Measurements from ENCODE around the gene MAGI3. TPM values are rescaled to one million over a fixed set of nuclear protein-coding genes. Genes with fewer than 3 reads are reported as not detected.

The MAGI3 gene
- total RNA-seq, 4 donors from 2014 or later, result 2.8 to 4.1 (median 4.0) TPM

DNA sequence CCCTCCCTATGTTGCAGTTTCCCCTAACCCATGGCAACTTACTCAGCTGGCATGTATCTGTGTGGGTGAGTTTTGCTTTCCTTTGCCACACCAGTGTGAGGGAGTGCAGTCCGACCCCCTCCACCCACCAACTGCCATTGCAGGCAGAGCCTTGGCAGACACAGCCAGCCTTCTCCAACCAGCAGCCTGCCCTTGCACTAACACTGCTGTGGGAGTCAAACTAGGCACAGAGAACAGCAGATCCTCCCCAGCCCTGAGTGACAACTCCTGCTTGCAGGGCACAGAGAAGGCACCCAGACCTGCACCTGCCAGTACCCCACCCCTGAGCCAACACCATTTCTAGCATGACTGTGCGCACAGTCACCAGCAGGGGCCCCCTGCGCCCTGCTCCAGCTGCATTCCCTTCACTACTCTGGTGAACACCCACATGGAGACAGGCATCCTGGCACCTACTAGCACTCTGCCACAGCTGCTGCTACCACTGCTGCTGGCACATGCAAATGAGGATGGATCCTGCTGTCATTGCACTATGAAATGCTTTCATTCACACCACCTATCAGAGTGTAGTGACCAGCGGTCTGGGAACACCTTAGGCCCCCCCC, 98.4 kb downstream of the MAGI3 start:
- Histone ChIP-seq H3K36me3 (no peaks in the 10 kb centered on the region), H3K27me3 (no peaks in the 10 kb centered on the region), H3K4me3 (no peak overlapping the region), H3K27ac (no peak overlapping the region), H3K4me1 (no peaks in the 10 kb centered on the region), H3K9me3 (peaks cover 0 to 3% (median 0%) of the 10 kb centered on the region in 3 donors)
- intact Hi-C loops (cut with DNase I; ENCODE audit: low total_unique reads) (no loop called here), in situ Hi-C loops (cut with MboI; ENCODE audit: low sequenced_read_pairs in 4 of 4) (no loop called here)
- DNase-seq, result no peak
- TF ChIP-seq, protein P1, sequence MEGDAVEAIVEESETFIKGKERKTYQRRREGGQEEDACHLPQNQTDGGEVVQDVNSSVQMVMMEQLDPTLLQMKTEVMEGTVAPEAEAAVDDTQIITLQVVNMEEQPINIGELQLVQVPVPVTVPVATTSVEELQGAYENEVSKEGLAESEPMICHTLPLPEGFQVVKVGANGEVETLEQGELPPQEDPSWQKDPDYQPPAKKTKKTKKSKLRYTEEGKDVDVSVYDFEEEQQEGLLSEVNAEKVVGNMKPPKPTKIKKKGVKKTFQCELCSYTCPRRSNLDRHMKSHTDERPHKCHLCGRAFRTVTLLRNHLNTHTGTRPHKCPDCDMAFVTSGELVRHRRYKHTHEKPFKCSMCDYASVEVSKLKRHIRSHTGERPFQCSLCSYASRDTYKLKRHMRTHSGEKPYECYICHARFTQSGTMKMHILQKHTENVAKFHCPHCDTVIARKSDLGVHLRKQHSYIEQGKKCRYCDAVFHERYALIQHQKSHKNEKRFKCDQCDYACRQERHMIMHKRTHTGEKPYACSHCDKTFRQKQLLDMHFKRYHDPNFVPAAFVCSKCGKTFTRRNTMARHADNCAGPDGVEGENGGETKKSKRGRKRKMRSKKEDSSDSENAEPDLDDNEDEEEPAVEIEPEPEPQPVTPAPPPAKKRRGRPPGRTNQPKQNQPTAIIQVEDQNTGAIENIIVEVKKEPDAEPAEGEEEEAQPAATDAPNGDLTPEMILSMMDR (IDR thresholded peaks at IDR 0.05 in 4 of 5, conservative IDR thresholded peaks at IDR 0.05 in 1 of 5), result no peak
- TF ChIP-seq POLR2A (IDR thresholded peaks at IDR 0.05), result no peak
- ATAC-seq, result no peak

DNA sequence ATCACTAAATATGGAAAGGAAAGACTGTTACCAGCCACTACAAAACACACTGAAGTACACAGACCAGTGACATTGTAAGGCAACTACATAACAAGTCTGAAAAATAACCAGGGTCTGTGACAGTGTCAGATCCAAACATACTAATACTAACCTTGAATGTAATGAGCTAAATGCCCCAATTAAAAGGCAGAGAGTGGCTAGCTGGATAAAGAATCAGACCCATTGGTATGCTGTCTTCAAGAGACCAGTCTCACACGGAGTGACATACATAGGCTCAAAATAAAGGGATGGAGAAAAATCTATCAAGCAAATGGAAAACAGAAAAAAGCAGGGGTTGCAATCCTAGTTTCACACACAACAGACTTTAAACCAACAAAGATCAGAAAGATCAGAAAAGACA, 100.1 kb downstream of the MAGI3 start:
- Histone ChIP-seq H3K4me1 (no peaks in the 10 kb centered on the region), H3K36me3 (no peaks in the 10 kb centered on the region), H3K4me3 (no peak overlapping the region), H3K27me3 (no peaks in the 10 kb centered on the region), H3K9me3 (peaks cover 0 to 3% (median 0%) of the 10 kb centered on the region in 3 donors), H3K27ac (no peak overlapping the region)
- intact Hi-C loops (cut with DNase I; ENCODE audit: low total_unique reads), result no loop called here
- DNase-seq (no peak), ATAC-seq (no peak)
- no peak for TF ChIP-seq POLR2A (IDR thresholded peaks at IDR 0.05)
- TF ChIP-seq, protein P1 (IDR thresholded peaks at IDR 0.05 in 4 of 5, conservative IDR thresholded peaks at IDR 0.05 in 1 of 5), result no peak
- in situ Hi-C loops (cut with MboI; ENCODE audit: low sequenced_read_pairs in 4 of 4), result no loop called here

DNA sequence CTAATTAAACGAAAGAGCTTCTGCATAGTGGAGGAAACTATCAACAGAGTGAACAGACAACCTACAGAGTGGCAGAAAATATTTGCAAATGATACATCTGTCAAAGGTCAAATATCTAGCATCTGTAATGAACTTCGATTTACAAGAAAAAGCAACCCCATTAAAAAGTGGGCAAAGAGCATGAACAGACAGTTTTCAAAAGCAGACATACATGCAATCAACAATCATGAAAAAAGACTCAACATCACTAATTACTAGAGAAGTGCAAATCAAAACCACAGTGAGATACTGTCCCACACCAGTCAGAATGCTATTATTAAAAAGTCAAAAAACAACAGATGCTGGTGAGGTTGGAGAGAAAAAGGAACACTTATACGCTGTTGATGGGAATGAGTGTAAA, 103.2 kb downstream of the MAGI3 start:
- in situ Hi-C loops (cut with MboI; ENCODE audit: low sequenced_read_pairs in 4 of 4), result no loop called here
- no peak for TF ChIP-seq POLR2A (IDR thresholded peaks at IDR 0.05)
- TF ChIP-seq, protein P1 (IDR thresholded peaks at IDR 0.05 in 4 of 5, conservative IDR thresholded peaks at IDR 0.05 in 1 of 5), result no peak
- intact Hi-C loops (cut with DNase I; ENCODE audit: low total_unique reads), result no loop called here
- H3K4me1 ChIP-seq, result no peaks in the 10 kb centered on the region
- H3K4me3 ChIP-seq, result no peak overlapping the region
- no peak for DNase-seq
- no peak for ATAC-seq
- no peak overlapping the region for H3K27ac ChIP-seq
- H3K9me3 ChIP-seq, result peaks cover 0 to 3% (median 0%) of the 10 kb centered on the region in 3 donors
- no peaks in the 10 kb centered on the region for H3K36me3 ChIP-seq
- no peaks in the 10 kb centered on the region for H3K27me3 ChIP-seq

DNA sequence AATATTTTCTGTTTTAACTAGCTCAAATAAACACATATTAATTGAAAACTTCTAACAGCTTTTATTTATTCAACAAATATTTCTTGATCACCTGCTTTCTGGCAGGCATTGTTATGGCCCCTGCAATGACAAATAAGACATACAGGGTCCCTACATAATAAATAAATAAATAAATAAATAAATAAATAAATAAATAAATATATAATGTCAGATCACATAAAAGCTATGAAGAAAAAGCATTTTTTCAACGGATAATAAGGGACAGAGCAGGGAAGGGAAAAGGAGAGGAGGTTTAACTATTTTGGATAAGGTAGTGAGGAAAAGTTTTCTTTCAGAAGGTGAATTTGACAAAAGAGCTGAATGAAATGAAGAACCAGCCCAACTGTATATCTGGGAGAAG, 115.0 kb downstream of the MAGI3 start:
- in situ Hi-C loops (cut with MboI; ENCODE audit: low sequenced_read_pairs in 4 of 4), result no loop called here
- Histone ChIP-seq H3K4me1 (no peaks in the 10 kb centered on the region), H3K27me3 (no peaks in the 10 kb centered on the region), H3K9me3 (no peaks in the 10 kb centered on the region), H3K4me3 (no peak overlapping the region), H3K27ac (no peak overlapping the region), H3K36me3 (no peaks in the 10 kb centered on the region)
- intact Hi-C loops (cut with DNase I; ENCODE audit: low total_unique reads), result no loop called here
- TF ChIP-seq, protein P1 (IDR thresholded peaks at IDR 0.05 in 4 of 5, conservative IDR thresholded peaks at IDR 0.05 in 1 of 5), result no peak
- no peak for TF ChIP-seq POLR2A (IDR thresholded peaks at IDR 0.05)
- DNase-seq (no peak), ATAC-seq (no peak)
